HG02642 (cell line): ENCODE results near the gene MRPS23.

Experiments used
- ATAC-seq: cut with Tn5 transposase; IDR thresholded peaks from one replicate; pipeline ENCODE4 v1.9.1; 2021; ENCODE audit warnings: mild to moderate bottlenecking; ENCODE audit not compliant: unreplicated experiment, poor library complexity

The MRPS23 gene

DNA sequence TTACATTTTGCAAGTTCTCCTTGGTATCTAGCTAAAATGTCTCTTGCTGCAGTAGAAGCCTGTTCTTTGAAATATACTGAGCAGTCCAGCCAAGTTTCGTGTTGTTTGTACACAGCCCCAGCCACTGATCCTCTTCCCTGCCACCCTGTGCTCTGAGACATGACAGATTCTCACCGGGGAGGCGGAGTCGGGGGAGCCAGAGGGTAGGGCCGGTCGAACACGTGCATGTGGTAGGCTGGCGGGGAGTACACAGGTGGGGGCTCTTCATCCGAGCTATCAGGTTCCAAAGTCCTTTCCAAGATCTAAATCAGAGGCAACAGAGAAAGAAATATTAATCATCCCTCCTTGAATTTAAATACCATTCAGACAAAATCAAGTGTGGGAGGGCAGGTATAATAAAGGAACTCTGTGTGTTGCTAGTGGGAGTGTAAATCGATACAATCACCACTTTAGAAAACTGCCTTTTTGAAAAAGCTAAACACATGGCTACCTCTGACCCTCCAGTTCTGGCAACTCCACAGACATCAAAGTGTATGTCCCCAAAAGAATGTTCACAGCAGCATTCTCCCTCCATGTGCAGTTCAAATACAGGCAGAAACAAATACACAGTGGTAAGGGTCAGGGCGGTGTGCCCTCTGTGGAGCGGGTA is 29.7 kb upstream of the MRPS23 start:
- no peak for ATAC-seq

DNA sequence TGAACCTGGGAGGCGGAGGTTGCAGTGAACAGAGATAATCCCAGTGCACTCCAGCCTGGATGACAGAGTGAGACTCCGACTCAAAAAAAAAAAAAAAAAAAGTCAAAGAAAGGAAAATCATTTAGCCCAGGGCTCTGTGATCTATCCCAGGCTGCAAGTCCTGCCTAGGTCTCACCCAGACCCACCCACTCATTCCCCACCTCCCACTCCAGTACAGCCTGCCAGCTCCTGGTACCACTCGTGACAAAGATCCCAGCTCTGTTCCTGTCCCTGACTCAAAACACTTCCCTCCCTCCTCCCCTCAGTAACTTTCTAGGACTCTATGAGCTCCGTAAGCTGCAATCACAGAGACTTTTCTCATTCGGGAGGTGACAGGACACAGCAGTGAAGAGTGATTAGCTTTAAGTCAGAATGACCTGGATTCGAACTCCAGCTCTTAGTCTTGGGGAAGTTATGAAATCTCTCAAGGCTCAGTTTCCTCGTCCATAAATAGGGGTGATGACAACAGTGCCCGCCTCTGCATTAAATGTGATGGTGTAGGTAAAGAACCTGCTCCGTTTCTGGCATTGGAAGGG is 28.0 kb upstream of the MRPS23 start:
- no peak for ATAC-seq

DNA sequence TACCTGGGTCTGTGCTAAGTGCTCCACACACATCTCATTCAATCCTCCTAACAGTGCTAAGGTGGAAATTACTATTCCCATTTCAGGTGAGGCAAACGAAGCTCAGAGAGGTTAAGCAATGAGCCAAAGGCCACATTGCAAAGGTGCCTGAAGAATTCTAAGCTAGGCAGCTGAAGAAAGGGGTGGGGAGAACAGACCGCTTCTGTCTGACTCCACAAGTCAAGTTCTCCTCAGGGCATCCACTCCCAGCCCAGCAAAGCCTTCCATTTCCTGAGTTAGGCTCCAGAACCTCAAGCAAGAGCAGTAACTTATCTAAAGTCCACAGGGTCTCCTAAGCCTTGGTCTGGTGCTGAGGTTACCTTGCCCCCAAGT is 27.0 kb upstream of the MRPS23 start:
- no peak for ATAC-seq

DNA sequence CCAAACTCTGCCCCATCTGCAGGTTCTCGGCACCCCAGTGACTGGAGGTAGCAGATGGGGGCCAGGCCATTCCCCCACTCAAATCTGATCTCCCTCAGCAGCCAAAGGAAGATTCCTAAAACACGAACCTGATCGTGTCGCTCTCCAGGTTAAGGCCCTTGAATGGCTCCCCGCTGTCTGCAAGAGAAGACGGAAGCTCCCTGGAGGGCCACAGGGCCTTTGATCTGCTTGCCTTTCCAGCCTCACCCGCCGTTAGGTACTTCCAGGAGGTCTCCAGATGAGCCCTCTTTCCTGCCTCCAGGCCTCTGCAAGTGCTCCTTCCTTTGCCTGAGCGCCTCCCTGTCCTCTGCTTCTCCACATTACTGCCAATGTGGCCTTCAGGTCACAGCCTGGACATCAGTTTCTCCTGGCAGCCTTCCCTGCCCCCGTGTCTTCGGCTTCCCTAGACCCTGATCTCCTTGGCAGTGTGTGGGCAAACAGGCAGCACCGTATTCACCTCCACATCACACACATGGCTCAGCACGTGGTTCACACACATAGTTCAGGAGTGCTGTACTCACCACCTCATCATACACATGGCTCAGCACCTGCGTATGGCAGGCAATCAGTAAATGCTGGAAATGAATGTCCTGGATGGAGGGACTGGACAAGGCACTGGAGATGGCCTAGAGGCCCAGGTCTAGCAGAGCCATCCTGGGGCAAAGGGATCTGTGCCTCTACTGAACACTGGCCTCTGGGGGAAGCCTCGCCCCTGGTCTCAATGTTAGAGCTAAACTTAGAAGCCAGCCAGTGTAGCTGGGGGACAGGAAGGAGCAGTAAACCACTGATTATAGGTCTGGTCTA is 26.4 kb upstream of the MRPS23 start:
- no peak for ATAC-seq

DNA sequence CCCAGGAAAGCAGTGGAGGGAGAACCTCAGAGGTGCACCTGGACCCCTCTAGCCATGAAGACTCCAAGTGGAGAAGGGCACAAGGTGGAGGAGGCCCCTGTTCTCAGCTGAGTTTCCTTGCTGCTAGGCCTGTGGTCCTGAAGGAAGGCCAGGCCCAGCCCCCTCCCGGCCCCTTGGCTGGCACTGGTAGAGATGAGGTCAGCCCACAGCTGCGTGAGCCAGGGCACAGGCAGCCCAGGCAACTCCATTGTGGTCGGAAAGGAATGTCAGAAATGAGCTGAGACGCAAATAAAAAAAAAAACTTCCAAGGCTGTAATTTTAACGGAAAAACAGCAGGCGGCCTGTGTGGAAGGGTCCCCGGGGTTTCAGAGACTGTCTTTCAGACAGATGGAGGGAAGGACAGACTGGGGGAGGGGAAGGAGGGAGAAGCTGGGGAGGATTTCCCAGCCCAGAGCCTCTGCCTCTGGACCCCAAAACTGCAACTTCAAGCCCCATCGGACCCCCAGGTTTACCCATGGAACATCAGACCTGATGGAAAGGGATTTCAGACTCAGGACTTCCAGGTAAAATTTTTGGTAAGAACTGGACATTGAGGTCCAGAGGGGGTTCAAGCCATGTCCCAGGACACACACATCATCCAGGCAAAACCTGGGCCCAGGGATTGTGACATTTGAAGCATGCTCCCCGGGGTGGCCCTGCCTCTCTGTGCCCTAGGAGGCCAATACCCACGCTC is 25.6 kb upstream of the MRPS23 start:
- ATAC-seq, result no peak

DNA sequence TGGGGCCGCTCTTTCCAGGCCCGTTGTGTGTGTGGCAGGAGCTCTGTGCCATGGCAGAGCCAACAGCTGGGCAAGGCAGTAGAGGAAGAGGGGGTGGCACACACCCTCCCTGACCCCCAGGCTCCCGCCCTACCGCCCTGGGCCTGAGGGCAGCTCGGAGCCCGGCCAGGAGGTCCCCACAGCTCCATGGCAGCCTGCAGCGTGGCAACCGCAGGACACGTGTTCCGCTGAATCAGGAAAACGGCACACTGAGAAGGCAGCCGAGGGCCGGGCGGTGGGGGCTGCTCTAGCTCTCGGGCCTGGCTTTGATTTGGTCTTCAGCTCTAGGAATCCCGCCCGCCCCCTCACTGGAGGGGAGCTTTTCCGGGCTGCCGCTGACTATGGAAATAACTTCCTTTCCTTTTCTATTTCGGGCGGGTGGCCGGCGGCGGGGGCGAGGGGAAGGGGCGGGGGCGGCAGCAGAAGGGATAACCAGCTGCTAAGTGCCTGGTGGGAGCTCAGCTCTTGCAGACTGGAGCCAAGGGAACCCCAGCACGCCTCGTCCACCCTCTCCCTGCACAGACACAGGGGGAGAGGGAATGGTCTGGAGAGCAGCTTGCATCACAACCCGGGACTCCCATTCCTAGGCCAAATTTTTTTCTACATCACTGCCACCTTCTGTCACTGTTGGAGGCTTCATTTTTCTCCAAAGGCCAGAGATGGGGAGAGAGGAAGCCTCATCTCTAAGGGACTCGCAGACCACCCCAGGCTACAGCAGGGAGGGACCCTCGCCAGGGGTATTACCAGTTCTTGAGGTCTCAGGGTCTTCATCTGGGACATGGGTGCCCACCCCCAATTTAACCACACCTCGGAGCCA is 24.8 kb upstream of the MRPS23 start:
- no peak for ATAC-seq

DNA sequence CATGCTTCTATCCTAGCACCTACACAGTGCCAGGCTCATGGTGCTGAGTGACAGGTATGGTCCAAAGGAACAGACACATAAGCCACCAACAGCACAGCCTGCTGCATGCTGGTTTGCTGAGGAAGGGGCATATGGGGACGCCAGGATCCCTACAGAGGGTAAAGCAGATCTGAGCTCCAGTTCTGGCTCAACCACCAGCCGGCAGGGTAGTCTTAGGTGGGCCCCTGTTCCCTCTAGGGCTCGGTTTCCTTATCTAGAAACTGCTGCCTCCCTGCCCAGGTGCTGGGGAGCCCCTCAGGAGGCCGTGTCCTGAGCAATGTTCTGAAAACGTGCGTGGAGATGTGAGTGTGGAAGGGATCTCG is 24.2 kb upstream of the MRPS23 start:
- no peak for ATAC-seq

DNA sequence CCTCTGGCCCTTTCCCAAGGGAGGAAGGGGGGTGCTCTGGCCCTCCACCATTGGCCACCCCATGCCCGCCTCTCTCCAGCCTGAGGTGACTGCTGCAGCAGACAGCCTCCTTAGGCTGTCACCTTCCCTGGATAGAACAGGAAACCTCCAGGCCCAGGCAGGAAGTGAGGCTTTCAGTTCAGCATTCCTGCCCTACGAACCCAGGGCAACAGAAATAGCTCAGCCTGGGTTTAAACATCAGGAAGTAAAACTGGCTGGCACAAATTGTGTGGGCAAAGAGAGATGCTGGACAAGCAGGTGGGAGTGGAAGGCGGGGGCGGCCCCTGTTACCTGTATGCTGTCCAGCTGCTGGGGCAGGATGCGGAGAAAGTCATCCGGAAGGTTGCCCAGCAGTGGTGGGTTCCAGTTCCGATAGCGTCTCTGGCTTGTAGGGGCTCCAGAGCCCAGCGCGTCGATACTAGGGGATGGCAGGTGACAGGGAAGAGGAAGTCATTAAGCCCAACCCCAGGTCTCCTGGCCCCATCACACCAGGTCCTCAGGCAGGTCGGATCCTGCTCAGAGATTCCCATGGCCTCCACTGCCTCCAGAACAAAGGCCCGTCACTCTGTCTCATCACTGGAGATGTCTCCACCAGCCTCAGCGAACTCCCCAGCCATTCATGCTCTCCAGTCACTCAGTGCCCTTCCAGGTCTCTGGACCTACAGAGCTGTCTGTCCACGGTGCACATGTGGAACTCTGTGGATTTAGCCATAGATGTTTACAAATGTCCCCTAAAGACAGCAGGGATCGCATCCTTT is 23.6 kb upstream of the MRPS23 start:
- ATAC-seq, result no peak

DNA sequence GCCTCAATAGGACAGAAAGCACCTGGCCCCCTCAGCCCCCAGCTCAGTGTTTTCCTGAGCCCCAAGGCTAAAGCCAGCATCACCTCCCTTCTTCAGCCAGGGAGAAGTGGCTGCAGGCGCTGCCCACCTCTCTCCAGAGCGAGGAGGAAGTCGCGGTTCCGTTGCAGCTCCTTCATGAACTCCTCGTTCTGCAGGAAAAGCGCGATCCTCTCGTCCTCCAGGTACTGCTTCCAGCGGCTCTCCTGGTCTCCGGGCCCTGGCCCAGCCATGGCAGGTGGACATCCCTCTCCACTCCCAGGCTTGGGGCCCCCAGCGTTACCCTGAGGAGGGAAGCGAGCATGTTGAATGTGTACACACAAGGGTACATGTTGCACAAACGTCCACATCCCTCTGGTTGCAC is 22.7 kb upstream of the MRPS23 start:
- ATAC-seq, result no peak

DNA sequence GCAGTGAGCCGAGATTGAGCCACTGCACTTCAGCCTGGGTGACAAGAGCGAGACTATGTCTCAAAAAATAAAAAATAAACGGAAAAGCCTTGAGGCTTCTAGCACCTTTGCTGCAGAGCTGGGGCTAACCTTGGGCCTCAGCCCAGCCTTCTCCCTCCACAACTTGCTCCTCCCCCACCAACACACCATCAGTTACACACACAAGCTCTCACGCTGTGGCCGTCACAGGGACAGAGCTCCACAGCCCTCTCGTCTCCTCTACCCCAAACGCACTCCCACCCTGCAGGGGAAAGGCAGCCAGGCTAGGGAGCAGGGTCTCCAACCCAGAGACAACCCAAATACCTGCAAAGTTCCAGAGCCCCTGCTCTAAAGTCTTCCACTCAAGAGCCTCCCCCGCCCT is 22.0 kb upstream of the MRPS23 start:
- no peak for ATAC-seq

DNA sequence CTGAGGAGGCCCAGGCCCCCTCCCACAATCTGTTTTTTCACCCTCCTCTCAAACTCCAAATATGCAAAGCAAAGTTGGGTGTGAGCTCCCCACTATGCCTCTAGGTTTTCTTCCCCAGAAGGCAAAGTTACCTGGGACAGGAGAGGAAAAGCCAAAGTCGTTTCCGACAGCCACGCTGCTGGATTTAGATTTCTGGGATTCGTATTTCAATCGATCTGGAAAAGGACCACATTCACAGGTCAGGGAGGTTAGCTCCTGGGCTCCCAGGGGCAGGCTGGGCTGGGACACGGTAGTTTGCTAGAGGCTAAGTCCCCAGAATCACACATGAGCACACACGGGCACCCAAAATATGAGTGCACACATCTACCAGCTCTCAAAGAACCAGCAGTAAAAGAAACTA is 21.3 kb upstream of the MRPS23 start:
- ATAC-seq, result no peak

DNA sequence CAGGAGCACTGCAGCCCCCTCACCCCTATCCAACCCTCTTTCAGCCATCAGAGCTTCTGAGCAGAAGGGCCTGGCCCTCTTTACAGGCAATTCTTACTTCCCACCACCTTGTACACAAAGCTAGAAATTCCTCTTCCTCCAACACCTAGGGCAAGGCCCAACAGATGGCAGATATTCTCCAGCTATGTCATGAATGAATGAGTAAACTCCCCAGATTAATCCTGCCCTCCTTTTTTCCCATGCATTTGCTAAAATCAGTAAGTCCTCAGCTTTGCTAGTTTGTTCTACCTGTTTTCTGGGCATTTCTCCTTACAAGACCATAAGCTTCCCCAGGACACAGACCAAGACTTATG is 20.4 kb upstream of the MRPS23 start:
- ATAC-seq, result no peak

DNA sequence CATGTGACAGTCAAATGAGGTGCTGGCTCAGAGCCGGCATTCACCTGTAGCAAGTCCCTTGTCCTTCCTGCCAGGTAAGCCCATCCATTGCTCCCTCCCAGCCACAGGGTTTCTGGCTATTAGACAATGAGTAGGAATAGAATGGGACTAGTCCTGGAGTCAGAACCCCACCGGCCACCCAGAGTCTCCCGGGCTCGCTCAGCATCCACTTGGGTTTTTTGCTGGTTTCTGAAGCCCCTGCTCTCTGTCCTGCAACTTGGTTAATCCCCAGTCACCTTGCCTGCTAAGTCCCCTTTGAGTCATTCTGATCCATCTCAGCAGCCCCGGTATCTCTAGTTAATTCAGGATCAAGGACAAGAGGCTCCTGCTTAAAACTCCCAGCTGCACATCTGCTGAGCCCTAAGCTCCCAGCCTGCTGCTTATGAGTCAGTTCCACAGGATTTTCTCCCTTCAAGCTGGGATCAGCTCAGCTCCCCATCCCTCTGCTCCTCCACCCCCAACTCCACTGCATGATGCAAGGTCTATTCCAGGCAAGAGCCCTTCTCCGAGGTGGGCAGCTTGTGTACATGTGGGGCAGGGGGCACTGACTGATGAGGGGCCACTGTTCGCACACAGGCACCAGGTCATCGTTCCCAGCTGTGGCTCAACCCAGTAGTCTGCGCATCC is 19.9 kb upstream of the MRPS23 start:
- ATAC-seq, result no peak

DNA sequence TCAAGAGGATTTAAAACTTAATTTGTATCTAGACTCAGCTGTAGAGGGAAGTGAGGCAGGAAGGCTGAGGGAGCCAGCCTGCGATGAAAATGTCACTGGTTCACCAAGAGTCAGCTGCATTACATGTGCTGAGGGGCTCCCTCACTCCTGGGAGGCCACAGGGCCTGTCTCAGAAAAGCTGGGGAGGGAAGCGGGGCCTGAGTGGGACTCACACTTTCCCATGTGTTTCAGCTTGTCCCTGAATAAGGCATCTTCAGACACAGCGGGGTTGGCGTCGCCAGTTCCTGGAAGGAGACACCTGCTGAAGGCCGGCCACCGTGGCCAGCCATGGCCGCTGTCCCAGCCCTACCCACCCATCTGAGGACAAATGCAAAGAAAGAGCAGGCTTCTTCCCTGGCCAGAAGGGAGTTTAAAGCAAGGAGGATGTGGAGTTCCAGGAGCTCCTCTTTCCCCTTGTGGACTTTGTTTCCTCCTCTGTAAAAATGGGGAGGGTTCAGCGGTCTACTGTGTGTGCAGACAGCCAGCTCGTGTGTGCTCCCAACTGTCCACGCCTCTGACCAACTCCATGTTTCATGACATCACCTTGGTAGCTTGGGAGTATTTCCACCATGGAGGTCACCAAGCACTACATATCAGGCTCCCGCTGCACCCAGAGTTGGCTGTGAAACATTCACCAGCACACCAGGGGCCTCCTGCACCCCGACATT is 19.2 kb upstream of the MRPS23 start:
- ATAC-seq, result no peak

DNA sequence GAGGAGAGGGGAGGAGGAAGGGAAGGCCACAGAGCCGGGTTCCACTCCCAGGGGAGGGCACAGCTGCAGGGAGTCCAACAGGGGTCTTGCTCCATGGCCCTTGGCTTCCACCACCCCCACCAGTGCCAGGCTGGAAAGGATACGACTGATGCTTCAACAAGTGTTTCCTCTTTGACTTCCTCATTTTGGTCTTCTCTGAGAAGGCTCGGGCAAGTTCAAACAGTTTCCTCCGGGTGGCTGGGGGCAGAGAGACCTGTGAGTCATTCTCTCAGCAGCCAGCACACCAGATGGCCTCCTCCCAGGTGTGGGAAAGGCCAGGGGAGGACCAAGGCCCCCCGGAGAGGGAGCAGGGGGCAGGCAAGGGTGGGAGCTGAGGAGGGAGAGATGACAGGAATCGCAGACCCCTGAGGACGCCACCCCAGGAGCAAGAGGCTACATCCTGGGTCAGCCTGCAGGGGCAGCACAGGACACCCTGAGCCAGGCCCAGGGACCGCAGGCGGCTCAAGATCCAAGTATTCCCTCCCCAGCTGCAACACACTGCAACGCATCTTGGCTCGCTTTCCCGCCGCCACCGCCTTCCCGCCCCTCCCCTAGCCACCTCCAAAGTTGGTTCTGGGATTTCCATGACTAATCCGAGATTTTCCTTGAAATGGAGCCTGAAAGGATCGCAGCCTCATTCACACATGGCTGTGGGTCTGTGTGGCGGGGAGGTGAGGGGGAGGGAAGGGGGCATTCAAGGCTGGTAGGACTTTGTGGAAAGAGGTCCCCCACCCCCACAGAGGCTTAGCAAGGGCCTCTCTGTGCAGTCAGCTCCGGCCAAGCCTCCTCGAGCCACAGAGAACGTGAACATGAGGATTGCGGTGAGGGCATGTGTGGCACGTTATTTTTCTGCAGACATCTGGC is 18.4 kb upstream of the MRPS23 start:
- ATAC-seq, result peak; percentile 76

DNA sequence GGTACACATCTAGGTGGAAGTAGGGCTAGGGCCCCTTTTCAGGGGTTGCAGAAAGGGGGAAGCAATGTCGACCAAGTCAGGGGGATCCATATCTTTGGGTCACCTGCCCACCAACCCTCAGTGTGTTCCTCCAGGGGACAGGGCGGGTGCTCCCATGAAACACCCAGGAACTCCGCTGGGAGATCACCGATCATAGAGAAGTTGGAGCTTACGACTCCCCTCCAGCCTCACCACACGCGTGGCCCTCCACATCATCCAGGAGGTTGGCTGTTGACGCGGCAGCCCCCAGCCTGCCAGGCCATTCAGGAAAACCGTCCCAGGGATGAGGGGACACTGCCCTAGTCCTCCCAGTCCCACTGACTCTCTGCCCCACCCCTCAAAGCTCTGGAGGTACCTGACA is 17.3 kb upstream of the MRPS23 start:
- no peak for ATAC-seq

DNA sequence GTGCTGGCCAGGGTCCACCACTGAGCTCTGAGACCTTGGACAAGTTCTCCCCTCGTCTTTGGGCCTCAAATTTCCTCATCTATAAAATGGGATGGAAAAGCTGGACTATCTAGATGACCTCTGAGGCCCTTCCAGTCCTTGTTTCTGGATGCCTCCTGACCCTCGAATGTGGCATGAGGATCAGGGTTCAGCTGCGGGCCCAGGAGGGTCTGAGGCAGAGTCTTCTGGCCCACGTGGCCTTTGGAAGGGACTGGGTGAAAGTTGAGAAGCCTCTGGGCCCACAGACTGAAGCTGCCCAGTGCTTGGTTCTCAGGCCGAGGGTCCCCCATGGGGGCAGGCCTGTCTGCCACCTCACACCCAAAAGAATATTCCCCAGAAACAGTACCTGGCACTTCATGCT is 16.9 kb upstream of the MRPS23 start:
- no peak for ATAC-seq
